Glomerular visceral epithelial cell (primary cell): ENCODE results near the gene ZFPM1.

Source experiments
- DNase-seq: peaks from one replicate; pipeline ENCODE4 v3.0.0-alpha.2; 2016; ENCODE audit errors: extremely low spot score

The ZFPM1 gene

GRCh38 chr16:88568710-88569613 lies 115.9 kb downstream of the ZFPM1 start:
- no peak for DNase-seq

- DNase-seq, result no peak
Measured at GRCh38 chr16:88569614-88569984, 116.5 kb downstream of the ZFPM1 start.

GRCh38 chr16:88569985-88570690 lies 117.1 kb downstream of the ZFPM1 start, which contains the start of gene ZC3H18:
Gene ZC3H18, plus strand, starts transcription at chr16:88570403. Its CDS starts 6,721 bp downstream, at chr16:88577124.
- DNase-seq, result peak; percentile 95

- peak; percentile 13 for DNase-seq
Measured at GRCh38 chr16:88570691-88571092, 117.6 kb downstream of the ZFPM1 start.

- no peak for DNase-seq
Measured at GRCh38 chr16:88575251-88575650, 122.2 kb downstream of the ZFPM1 start.

GRCh38 chr16:88576307-88576706 lies 123.2 kb downstream of the ZFPM1 start:
- DNase-seq, result no peak

GRCh38 chr16:88577166-88577565 lies 124.1 kb downstream of the ZFPM1 start:
- no peak for DNase-seq

- DNase-seq, result no peak
Measured at GRCh38 chr16:88578446-88579313, 125.6 kb downstream of the ZFPM1 start.

- DNase-seq, result no peak
Measured at GRCh38 chr16:88580371-88580770, 127.3 kb downstream of the ZFPM1 start.

GRCh38 chr16:88581033-88581432 lies 128.0 kb downstream of the ZFPM1 start:
- DNase-seq, result no peak

GRCh38 chr16:88582912-88583575 lies 130.0 kb downstream of the ZFPM1 start:
- no peak for DNase-seq

GRCh38 chr16:88584676-88585075 lies 131.6 kb downstream of the ZFPM1 start:
- DNase-seq, result no peak

- DNase-seq, result no peak
Measured at GRCh38 chr16:88585269-88585668, 132.2 kb downstream of the ZFPM1 start.

- DNase-seq, result no peak
Measured at GRCh38 chr16:88585927-88586581, 133.0 kb downstream of the ZFPM1 start.
